ENCODE results near the gene XKRX.

XKRX gene

DNA sequence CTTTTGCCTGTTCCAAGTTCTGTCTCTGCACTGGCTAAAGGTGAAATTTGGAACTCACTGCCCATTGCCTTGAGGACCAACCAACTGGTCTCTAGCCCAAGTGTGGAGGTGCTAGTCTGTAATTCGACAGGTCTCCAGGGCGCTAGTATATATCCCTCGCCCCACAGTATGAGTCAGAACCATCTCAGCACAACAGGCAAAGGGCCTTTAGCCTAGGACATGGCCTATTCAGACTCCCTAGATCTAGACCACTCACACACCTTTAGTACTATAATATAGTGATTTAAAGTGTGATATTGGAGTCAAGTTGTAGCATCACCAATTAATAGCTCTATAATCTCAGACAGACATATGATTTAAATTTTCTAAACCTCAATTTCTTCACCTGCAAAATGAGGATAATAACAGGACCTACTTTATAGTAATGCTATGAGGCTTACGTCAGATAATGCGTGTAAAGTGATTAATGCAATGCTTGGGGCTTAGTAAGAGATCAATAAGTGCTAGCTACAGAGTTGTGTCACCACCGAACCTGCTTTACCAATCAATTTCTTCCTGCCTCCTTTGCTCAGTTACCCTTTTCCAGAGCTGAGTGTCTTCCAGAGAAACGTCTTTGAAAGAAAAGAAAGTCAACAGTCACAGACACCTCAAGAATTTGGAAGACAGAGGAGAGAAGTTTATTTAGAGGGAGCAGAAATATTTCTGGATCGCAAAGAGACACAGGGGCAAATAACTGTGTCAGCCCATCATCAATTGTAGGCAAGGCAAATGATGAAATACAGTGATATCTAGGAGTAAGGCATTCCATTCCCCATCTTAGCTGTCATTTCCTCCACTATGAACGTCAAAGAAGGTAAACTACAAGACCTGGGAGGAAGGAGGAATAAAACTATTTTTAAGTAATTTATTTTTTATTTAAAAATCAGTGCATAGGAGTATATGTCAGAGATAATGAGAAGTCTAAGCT lies 56.8 kb downstream of the XKRX start:
- no peak overlapping the region for H3K4me3 ChIP-seq (replicated peaks in 1 of 2; ENCODE audit: low read depth in 2 of 2, low read length in 2 of 2)
- DNase-seq (ENCODE audit: low read depth in 2 of 2) = peak; percentile 23 to 48
- TF ChIP-seq CTCF (IDR thresholded peaks at IDR 0.05; ENCODE audit: low read depth, low read length) = no peak

DNA sequence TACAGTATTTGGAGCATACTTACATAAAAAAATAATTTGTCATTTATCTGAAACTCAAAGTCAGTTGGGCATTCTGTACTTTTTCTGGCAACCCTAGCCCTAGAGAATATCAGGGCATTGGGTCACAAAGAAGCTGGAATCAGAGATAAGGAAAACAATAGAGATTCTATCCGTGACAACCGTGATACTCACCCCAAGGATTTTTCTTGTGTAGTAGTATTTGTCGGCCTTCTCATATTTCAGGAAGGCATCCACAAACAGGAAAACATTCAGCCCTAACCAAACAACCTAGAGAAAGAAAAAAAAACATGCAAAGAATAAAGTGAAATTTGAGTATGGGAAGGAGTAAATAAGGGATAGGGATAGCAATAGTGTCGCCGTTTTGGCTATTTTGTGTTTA lies 58.2 kb downstream of the XKRX start:
- no peak for DNase-seq (ENCODE audit: low read depth in 2 of 2)
- no peak for TF ChIP-seq CTCF (IDR thresholded peaks at IDR 0.05; ENCODE audit: low read depth, low read length)

DNA sequence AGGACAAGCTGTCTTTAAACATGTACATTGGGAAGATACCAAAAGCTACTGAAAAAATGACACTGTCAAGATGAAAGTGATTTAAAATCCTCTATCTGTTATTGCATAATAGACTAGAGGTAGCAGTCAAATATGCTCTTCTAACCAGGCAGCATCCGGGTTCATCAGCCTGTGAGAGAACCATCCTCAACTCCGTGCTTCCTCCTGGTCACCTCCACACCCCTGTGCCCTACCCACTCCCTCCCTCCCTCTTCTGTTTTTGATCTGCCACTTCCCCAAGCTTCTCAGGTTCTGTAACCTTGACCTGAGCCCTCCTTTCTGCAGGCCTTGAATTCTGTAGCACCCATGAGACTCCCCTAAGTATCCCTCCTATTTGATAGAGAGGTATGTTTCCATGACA lies 60.4 kb downstream of the XKRX start:
- no peak for TF ChIP-seq CTCF (IDR thresholded peaks at IDR 0.05; ENCODE audit: low read depth, low read length)
- DNase-seq (ENCODE audit: low read depth in 2 of 2) = no peak
- H3K4me3 ChIP-seq (replicated peaks in 1 of 2; ENCODE audit: low read depth in 2 of 2, low read length in 2 of 2) = no peak overlapping the region

More for the DNA sequence above, 58.2 kb downstream of the XKRX start:
- no peak overlapping the region for H3K4me3 ChIP-seq (replicated peaks in 1 of 2; ENCODE audit: low read depth in 2 of 2, low read length in 2 of 2)

DNA sequence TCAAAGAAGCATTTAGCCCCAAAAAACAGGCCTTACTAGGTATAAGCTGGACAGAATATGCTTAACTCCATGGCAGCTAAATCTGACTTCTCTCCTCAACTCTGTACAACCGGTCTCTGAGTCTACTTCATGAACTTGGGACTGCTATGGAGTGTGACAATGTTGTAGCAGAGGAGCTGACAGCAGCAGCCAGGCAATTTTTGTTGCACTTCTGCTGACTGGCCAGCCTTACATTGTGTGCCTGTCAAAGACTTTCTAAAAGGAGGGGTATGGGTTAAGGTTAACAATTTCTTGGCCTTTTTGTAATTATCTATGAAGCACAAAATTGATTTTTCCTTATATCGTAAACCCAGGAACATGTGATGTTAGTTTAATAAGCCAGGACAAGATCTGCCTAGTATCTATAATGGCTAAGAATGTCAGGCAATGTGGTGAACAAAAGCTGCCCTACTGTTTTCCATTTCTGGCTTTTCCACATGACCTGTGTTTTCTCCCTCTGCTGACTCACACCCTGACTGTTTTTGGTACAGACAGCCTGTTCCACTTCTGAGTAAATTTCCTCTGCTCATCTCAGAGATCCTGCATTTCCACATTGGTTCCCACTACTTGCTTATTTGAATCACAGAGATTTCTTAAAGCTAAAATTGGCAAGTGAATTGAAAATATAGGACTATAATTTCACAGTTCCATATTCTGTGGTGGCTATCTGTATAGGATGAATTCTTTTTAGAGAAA lies 63.9 kb downstream of the XKRX start:
- no peak for TF ChIP-seq CTCF (IDR thresholded peaks at IDR 0.05; ENCODE audit: low read depth, low read length)
- no peak overlapping the region for H3K4me3 ChIP-seq (replicated peaks in 1 of 2; ENCODE audit: low read depth in 2 of 2, low read length in 2 of 2)
- DNase-seq (ENCODE audit: low read depth in 2 of 2) = peak; percentile 38 to 58
